ENCODE results near the gene MAGI1.

MAGI1 gene

DNA sequence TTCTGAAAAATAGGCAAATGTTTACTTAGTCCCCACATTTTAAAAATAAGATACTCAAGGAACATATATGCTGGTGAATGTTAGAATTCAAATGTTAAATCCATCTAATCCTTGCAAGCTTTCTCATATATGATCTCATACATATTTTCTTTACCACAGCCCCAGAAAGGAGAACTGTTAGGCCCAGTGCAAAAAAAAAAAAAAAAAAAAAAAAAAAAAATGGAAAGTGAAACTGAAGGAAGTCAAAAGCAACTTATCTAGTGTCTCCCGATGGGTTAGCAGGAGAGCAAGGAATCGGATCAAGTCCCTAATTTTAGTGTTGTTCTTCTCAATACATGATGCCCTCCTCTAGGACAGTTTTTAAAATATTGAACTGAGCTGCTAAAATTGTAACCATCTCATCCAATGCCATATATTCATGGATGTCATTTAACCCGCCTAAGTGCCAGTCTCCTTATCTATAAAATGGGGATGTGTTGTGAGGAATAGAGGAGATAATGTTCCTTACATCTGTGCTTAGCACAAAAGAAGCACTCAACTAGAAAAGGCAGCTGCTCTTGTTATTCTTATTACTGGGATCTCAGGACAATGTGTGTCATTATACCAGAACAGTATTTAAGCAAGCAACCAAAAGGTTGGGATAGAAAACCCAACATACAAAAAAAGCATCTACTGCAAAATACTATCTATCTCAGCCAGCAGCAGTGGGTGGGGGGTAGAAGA is 279.7 kb downstream of the MAGI1 start:
- DNase-seq (ENCODE audit: low spot score) = no peak
- TF ChIP-seq, protein P1, sequence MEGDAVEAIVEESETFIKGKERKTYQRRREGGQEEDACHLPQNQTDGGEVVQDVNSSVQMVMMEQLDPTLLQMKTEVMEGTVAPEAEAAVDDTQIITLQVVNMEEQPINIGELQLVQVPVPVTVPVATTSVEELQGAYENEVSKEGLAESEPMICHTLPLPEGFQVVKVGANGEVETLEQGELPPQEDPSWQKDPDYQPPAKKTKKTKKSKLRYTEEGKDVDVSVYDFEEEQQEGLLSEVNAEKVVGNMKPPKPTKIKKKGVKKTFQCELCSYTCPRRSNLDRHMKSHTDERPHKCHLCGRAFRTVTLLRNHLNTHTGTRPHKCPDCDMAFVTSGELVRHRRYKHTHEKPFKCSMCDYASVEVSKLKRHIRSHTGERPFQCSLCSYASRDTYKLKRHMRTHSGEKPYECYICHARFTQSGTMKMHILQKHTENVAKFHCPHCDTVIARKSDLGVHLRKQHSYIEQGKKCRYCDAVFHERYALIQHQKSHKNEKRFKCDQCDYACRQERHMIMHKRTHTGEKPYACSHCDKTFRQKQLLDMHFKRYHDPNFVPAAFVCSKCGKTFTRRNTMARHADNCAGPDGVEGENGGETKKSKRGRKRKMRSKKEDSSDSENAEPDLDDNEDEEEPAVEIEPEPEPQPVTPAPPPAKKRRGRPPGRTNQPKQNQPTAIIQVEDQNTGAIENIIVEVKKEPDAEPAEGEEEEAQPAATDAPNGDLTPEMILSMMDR (IDR thresholded peaks at IDR 0.05; ENCODE audit: borderline replicate concordance, control extremely low read depth, extremely low read depth, insufficient read depth, missing control alignments) = no peak
- in situ Hi-C loops (cut with MboI; ENCODE audit: low sequenced_read_pairs, unreplicated experiment) = no loop called here

DNA sequence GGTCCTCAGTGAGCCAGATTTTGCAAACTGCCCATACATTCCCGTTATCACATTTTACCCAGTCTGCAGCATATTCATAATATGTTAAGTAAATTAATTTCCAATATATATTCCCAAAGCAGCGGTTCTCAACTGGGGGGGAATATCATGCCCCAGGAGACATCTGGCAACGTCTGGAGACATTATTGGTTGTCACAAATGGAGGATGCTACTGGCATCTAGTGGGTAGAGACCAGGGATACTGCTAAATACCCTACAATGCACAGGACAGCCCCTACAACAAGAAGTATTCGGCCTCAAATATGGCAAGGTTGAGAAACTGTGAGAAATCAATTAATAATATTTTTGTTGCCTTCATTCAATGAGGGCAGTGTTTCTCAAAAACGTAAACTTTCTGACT is 280.3 kb downstream of the MAGI1 start:
- in situ Hi-C loops (cut with MboI; ENCODE audit: low sequenced_read_pairs, unreplicated experiment) = no loop called here
- TF ChIP-seq, protein P1 (IDR thresholded peaks at IDR 0.05; ENCODE audit: borderline replicate concordance, control extremely low read depth, extremely low read depth, insufficient read depth, missing control alignments) = no peak
- no peak for DNase-seq (ENCODE audit: low spot score)

DNA sequence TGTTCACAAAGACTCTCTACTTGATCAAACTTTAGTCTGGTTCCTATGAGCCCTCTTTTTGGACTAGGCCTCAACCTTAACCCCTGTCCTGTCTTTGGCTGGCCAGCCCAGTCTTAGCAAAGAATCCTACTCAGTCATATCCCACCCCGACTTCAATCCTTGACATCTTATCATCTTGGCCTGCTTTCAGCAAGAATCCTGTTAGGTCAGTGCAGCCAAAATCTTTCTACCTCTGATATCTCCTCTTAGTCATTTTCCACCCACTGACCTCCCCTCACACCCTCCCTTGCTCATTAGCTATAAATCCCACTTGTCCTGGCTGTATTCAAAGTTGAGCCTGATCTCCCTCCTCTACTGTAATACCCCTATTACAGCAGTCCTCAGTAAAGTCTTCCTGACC is 286.1 kb downstream of the MAGI1 start:
- in situ Hi-C loops (cut with MboI; ENCODE audit: low sequenced_read_pairs, unreplicated experiment) = no loop called here
- no peak for DNase-seq (ENCODE audit: low spot score)

DNA sequence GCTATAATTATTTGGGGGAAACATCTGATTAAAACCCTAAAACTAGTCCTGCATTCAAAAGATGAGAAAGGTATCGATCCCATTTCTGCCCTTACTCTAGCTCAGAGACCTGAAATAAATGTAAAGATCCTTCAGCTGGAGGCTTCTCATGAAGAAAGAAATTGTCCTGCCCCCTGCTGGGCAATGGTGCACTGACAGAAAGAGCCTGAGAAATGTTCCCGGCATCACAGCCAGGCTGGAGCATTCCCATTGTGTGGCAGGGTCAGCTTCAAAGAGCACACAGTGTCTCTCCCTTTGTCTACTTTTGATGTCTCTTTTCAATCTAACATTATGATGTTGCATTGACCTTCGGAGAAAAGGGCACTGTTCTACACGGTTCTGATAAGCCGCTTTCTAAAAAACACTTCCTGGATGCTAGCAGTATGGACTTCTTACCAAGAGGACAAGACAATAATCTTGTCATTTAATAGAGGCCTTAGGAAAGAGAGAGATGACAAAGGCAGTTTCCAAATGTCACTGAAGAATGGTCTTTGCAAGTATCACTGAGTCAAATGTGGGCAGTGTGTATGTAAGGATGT is 287.5 kb downstream of the MAGI1 start:
- in situ Hi-C loops (cut with MboI; ENCODE audit: low sequenced_read_pairs, unreplicated experiment) = no loop called here
- TF ChIP-seq, protein P1 (IDR thresholded peaks at IDR 0.05; ENCODE audit: borderline replicate concordance, control extremely low read depth, extremely low read depth, insufficient read depth, missing control alignments) = peak; percentile 43
- DNase-seq (ENCODE audit: low spot score) = peak; percentile 22

More for the DNA sequence above, 286.1 kb downstream of the MAGI1 start:
- TF ChIP-seq, protein P1 (IDR thresholded peaks at IDR 0.05; ENCODE audit: borderline replicate concordance, control extremely low read depth, extremely low read depth, insufficient read depth, missing control alignments) = no peak

DNA sequence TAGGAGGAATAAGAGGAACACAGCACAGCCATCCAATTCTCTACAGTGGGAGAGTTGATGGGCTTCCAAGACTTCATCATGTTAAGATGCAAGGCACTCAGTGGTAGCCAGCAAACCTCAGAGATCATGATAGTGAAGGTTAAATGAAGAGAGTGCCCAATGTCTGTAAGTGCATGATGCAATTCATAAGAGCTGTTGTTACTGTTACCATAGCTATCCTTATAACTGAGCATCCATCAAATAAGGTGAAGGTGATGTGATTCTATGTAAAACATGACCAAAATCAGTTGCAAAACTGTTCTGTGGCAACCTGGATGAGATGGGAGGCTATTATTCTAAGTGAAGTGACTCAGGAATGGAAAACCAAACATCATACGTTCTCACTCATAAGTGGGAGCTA is 289.7 kb downstream of the MAGI1 start:
- no peak for DNase-seq (ENCODE audit: low spot score)
- in situ Hi-C loops (cut with MboI; ENCODE audit: low sequenced_read_pairs, unreplicated experiment) = loop anchor here (25.0 kb wide), 1 partner anchor 1212 kb away; no protein-coding TSS in a partner anchor
- TF ChIP-seq, protein P1 (IDR thresholded peaks at IDR 0.05; ENCODE audit: borderline replicate concordance, control extremely low read depth, extremely low read depth, insufficient read depth, missing control alignments) = no peak

DNA sequence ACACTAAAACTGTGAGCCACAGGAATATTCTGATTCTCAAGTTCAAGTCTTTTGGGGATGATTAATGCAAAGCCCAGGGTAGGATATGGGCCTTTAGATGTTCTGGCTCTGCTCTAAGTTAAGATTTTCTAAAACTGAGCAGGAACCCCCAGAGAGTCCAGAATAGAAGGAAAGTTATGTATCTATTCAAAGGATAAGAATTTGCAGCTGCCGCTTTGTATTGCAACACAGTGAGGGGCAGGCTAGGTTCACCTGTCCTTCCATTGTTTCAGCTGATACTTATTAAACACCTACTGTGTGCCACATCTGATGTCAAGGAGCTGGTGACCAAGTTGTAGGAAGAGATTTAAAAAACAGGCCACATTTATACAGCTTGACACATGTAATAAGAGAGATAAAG is 290.4 kb downstream of the MAGI1 start:
- DNase-seq (ENCODE audit: low spot score) = no peak
- TF ChIP-seq, protein P1 (IDR thresholded peaks at IDR 0.05; ENCODE audit: borderline replicate concordance, control extremely low read depth, extremely low read depth, insufficient read depth, missing control alignments) = no peak
- in situ Hi-C loops (cut with MboI; ENCODE audit: low sequenced_read_pairs, unreplicated experiment) = loop anchor here (25.0 kb wide), 1 partner anchor 1211 kb away; no protein-coding TSS in a partner anchor

Measured in GM13976 (cell line).